K562 (cell line): Measurements from ENCODE around the gene DAPL1. TPM values are rescaled to one million over a fixed set of nuclear protein-coding genes. Genes with fewer than 3 reads are reported as not detected.

Experiments
- CEBPG ChIP-seq, 3 experiments: fragments of 200-800 bp in 1 of 3; sonication (Bioruptor generic) in 1 of 3; sonication (generic) in 1 of 3; formaldehyde crosslinking in 1 of 3; IDR thresholded peaks in 2 of 3; conservative IDR thresholded peaks in 1 of 3; 2 replicates each; pipeline versions ENCODE4 v1.6.1 to v1.8.0; 2016 to 2022; ENCODE audit warnings: missing compliant biosample characterization in 2 of 3, missing genetic modification characterization in 2 of 3, mild to moderate bottlenecking in 1 of 3, missing genetic modification reagents in 1 of 3
- E2F3 ChIP-seq: fragments of 250-450 bp; sonication (Bioruptor Pico); IDR thresholded peaks from 2 replicates; pipeline ENCODE4 v1.4.0; 2020; ENCODE audit warnings: mild to moderate bottlenecking
- NFE2L1 ChIP-seq: fragments of 450-650 bp; IDR thresholded peaks from 2 replicates; pipeline ENCODE4 v1.6.1; 2016; ENCODE audit warnings: missing genetic modification characterization, low read depth, mild to moderate bottlenecking, missing compliant biosample characterization, moderate library complexity, borderline replicate concordance
- POLR2AphosphoS2 ChIP-seq: IDR thresholded peaks from 2 replicates; pipeline ENCODE4 v1.6.1; 2012; ENCODE audit warnings: low read length, improper control_type of control experiment
- RBM25 ChIP-seq: fragments of 200-400 bp; formaldehyde crosslinking; IDR thresholded peaks from 2 replicates; pipeline ENCODE4 v1.6.1; 2018; ENCODE audit warnings: low read length, low read depth, moderate library complexity; ENCODE audit not compliant: severe bottlenecking
- SNRNP70 ChIP-seq: fragments of 200-400 bp; formaldehyde crosslinking; optimal IDR thresholded peaks from 2 replicates; pipeline ENCODE3; 2017; ENCODE audit warnings: low read depth, low read length
- STAT5B ChIP-seq: fragments of 250-450 bp; sonication (Bioruptor Pico); IDR thresholded peaks from 2 replicates; pipeline ENCODE4 v1.8.0; 2021; ENCODE audit warnings: mild to moderate bottlenecking, inconsistent platforms
- ZNF431 ChIP-seq: sonication (generic); formaldehyde crosslinking; IDR thresholded peaks from 2 replicates; pipeline ENCODE4 v1.8.0; 2022; ENCODE audit warnings: mild to moderate bottlenecking, missing genetic modification reagents
- ZNF584 ChIP-seq: fragments of 200-800 bp; sonication (Bioruptor generic); IDR thresholded peaks from 2 replicates; pipeline ENCODE4 v1.6.1; 2016; ENCODE audit warnings: low read depth, mild to moderate bottlenecking, missing genetic modification characterization, missing compliant biosample characterization
- polyA plus RNA-seq, 8 experiments: library from polyadenylated mRNA; depleted of rRNA in 4 of 8; stranded (reverse) in 5 of 8; unstranded in 3 of 8; fragments of >200 nt; fragmentation: Nextera tagmentation in 2 of 8; fragmentation: Illumina TruSeq in 1 of 8; extraction: Ambion mirVana in 2 of 8; extraction: Trizol in 1 of 8; gene quantifications; 2 replicates each; pipeline versions ENCODE4 v1.2.1 to v1.2.3, GENCODE V29; 2011 to 2014; ENCODE audit warnings: inconsistent platforms in 1 of 8, missing spikeins in 1 of 8
- total RNA-seq, 7 experiments: library from RNA; depleted of rRNA in 6 of 7; stranded (reverse); fragments of >200 nt in 6 of 7; fragmentation: Illumina TruSeq in 2 of 7; extraction: Trizol in 2 of 7; gene quantifications; 2 replicates each; pipeline versions ENCODE4 v1.2.1 to v1.2.3, GENCODE V29; 2011 to 2021; ENCODE audit warnings: low replicate concordance in 1 of 7
- TF ChIP-seq, protein P1 (sequence below): fragments of 250-450 bp; sonication (Bioruptor Pico); IDR thresholded peaks from 2 replicates; pipeline ENCODE4 v1.4.0; 2020
- TF ChIP-seq, protein P2 (sequence below): sonication (generic); formaldehyde crosslinking; IDR thresholded peaks from 2 replicates; pipeline ENCODE4 v1.8.1; 2022; ENCODE audit warnings: missing genetic modification reagents
- TF ChIP-seq, protein P3 (sequence below): fragments of 450-650 bp; IDR thresholded peaks from 2 replicates; pipeline ENCODE4 v1.6.1; 2018; ENCODE audit warnings: mild to moderate bottlenecking, low read depth; ENCODE audit not compliant: partially characterized antibody

Gene DAPL1
- total and polyA plus RNA-seq, 9 of the 15 experiments (the other 6 are each of a cell fraction or from before 2014, with no cell fraction given): not detected

DNA sequence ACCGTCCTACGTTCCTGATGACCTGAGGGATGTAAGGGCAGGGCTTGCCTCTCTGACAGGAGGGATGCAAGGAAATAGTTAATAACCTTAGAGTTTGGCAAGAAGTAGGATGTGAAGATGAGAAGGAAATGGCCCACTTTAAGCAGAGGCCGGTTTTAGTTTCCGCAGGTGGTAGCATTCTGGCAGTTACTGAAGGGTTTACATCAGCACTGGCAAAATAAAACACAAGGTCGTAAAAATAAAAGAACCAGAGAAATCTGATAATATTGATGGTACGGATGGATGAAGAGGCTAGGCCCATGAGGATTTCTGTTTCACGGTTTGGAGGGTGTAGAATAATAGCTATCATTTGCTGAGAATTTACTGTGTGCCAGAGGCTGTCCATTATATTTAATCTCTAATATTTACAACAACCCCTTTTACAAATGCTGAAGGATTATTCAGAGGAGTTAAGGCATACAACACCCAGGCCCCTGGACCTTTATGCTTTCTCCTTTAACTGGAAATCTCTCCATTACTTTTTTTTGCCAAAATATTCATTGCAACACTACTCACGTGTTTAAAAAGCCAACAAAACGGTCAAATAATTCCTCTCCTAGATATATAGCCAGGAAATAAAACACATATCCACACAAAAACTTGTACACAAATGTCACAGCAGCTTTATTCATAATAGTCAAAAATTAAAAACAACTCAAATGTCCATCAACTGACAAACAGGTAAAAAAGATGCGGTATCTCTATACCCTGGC lies 28.5 kb downstream of the DAPL1 start (continued):
- TF ChIP-seq, protein P1, sequence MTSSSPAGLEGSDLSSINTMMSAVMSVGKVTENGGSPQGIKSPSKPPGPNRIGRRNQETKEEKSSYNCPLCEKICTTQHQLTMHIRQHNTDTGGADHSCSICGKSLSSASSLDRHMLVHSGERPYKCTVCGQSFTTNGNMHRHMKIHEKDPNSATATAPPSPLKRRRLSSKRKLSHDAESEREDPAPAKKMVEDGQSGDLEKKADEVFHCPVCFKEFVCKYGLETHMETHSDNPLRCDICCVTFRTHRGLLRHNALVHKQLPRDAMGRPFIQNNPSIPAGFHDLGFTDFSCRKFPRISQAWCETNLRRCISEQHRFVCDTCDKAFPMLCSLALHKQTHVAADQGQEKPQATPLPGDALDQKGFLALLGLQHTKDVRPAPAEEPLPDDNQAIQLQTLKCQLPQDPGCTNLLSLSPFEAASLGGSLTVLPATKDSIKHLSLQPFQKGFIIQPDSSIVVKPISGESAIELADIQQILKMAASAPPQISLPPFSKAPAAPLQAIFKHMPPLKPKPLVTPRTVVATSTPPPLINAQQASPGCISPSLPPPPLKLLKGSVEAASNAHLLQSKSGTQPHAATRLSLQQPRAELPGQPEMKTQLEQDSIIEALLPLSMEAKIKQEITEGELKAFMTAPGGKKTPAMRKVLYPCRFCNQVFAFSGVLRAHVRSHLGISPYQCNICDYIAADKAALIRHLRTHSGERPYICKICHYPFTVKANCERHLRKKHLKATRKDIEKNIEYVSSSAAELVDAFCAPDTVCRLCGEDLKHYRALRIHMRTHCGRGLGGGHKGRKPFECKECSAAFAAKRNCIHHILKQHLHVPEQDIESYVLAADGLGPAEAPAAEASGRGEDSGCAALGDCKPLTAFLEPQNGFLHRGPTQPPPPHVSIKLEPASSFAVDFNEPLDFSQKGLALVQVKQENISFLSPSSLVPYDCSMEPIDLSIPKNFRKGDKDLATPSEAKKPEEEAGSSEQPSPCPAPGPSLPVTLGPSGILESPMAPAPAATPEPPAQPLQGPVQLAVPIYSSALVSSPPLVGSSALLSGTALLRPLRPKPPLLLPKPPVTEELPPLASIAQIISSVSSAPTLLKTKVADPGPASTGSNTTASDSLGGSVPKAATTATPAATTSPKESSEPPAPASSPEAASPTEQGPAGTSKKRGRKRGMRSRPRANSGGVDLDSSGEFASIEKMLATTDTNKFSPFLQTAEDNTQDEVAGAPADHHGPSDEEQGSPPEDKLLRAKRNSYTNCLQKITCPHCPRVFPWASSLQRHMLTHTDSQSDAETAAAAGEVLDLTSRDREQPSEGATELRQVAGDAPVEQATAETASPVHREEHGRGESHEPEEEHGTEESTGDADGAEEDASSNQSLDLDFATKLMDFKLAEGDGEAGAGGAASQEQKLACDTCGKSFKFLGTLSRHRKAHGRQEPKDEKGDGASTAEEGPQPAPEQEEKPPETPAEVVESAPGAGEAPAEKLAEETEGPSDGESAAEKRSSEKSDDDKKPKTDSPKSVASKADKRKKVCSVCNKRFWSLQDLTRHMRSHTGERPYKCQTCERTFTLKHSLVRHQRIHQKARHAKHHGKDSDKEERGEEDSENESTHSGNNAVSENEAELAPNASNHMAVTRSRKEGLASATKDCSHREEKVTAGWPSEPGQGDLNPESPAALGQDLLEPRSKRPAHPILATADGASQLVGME (CRISPR knock-in tag): no peak
- no peak for TF ChIP-seq RBM25
- TF ChIP-seq POLR2AphosphoS2: no peak
- no peak for TF ChIP-seq ZNF584 (CRISPR knock-in tag)
- TF ChIP-seq ZNF431: no peak
- TF ChIP-seq STAT5B (CRISPR knock-in tag): no peak
- no peak for TF ChIP-seq NFE2L1
- TF ChIP-seq, protein P2, sequence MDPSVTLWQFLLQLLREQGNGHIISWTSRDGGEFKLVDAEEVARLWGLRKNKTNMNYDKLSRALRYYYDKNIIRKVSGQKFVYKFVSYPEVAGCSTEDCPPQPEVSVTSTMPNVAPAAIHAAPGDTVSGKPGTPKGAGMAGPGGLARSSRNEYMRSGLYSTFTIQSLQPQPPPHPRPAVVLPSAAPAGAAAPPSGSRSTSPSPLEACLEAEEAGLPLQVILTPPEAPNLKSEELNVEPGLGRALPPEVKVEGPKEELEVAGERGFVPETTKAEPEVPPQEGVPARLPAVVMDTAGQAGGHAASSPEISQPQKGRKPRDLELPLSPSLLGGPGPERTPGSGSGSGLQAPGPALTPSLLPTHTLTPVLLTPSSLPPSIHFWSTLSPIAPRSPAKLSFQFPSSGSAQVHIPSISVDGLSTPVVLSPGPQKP: no peak
- TF ChIP-seq, protein P3, sequence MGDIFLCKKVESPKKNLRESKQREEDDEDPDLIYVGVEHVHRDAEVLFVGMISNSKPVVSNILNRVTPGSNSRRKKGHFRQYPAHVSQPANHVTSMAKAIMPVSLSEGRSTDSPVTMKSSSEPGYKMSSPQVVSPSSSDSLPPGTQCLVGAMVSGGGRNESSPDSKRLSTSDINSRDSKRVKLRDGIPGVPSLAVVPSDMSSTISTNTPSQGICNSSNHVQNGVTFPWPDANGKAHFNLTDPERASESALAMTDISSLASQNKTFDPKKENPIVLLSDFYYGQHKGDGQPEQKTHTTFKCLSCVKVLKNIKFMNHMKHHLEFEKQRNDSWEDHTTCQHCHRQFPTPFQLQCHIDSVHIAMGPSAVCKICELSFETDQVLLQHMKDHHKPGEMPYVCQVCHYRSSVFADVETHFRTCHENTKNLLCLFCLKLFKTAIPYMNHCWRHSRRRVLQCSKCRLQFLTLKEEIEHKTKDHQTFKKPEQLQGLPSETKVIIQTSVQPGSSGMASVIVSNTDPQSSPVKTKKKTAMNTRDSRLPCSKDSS: no peak
- no peak for TF ChIP-seq SNRNP70
- no peak for TF ChIP-seq CEBPG (CRISPR knock-in tag; IDR thresholded peaks at IDR 0.05)
- no peak for TF ChIP-seq CEBPG (tag; conservative IDR thresholded peaks at IDR 0.05 in 1 of 2, IDR thresholded peaks at IDR 0.05 in 1 of 2)
- no peak for TF ChIP-seq E2F3 (CRISPR knock-in tag)
